Measurements from ENCODE around the gene ANKRD60.

The ANKRD60 gene, protein sequence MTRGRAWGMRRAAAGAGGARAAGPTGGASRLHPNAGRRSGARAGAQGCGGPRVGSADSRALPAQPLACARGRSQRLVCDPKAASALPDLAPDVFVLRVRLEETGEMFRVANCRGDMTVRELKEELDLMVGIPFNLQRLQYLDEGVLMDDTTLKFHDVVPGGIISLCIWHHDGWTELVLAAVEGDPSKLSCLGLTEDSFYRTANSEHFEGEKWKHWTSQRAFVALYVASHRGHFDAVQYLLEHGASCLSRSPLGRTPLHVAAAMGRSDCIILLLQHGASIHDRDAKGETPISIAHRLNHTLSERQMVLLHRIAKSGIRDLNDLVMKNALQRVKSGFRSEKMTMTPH

DNA sequence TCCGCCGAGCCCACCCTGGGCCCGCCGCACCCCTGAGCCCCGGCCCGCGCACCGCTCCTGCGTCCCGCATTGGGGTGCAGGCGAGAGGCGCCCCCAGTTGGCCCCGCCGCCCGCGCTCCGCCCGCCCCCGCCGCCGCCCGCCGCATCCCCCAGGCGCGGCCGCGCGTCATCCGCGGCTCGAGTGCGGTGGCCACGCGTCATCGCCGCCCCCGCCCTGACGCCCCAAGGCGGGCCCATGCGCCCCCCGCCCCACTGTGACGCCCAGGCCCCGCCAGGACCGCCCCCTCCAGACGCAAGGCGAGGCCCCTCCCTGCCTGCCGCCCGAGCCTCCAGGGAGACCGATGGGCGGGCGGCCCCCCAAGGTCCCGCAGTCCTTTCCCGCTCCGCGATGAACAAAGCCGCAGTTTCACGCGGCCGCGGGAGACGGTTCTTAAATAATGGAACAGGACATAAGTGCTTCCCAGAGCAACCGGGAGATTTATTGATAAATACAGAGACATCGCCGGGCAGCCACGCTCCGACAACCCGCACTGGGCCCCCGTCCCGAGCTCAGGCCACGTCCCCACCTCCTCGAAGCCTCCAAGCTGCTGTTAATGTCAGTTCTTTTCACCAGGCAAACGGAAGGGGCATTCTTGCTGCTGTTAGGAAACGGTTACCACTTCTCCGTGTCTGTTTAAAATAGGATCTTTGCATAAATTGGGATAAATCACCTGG is at the start of gene ANKRD60:
TSS of gene ANKRD60 (minus strand) at position 170 of the 714 bp plus-strand sequence. CDS start at position 170, 0 bp downstream.
- DNase-seq = no peak

DNA sequence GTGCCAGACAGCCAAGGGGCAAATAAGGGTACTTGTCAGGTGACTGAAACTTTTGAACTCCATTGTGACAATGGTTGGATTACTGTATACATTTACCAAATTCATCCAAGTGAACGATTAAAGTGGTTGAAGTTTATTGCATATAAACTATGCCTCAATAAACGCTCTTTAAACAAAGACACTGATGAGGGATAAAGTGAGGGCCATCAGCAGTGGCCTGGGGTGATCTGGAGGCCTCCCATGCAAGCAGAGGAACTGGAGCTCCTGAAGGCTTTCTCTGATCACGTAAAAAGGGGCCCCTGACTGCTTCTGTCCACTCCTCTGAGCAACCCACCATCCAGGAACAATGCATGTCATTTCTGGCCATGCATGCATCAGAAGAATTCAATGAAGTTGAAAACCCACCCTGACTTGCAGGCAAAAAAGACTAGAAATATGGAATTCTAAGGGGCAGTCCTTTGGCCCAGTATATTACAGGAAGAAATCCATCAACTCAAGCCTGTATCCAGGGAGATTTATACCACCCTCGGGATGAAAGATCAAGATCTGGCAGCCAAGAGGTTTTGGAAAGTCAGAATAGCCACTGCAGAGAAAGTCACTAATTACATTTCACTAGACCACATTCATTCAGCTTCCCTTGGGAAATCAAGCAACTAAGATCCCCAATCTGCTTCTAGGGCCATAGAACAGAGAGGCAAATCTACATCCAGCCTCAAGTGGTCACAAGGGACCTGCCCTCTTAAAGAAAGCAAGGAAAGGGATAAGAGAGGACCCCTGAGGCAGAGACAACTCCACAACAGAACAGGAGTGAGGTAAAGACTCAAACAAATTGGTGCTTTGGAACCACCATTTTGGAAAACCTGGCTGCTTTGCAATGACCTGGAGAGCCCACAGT is 49.4 kb upstream of the ANKRD60 start:
- no peak for DNase-seq

DNA sequence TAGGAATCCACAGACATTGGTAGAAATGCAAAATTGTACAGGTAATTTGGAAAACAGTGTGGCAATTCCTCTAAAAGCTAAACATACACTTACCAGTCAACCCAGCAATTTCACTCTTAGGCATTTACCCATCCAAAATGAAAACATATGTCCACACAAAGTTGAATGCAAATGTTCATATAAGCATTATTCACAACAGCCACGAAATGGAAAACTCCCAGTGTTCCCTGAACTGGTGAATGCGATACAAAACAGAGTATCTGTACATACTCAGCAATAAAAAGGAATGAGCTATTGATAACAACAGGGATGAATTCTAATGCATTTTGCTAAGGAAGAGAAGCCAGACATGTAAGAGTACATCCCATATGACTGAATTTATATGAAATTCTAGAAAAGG is 48.7 kb upstream of the ANKRD60 start:
- DNase-seq = no peak

DNA sequence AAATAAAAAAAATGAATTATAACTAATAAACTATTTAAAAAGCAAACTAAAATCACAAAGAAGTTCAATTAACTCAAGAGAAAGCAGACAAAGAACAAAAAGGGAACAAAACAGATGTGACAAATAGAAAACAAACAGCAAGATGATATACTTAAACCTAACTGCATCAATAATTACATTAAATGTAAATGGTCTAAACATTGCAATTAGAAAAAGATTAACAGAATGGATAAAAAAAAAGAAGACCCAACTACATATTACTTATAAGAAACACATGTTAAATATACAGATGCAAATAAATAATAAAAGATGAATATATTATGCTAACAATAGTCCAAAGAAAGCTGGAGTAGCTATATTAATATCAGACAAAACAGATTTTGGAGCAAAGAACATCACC is 45.9 kb upstream of the ANKRD60 start:
- no peak for DNase-seq

DNA sequence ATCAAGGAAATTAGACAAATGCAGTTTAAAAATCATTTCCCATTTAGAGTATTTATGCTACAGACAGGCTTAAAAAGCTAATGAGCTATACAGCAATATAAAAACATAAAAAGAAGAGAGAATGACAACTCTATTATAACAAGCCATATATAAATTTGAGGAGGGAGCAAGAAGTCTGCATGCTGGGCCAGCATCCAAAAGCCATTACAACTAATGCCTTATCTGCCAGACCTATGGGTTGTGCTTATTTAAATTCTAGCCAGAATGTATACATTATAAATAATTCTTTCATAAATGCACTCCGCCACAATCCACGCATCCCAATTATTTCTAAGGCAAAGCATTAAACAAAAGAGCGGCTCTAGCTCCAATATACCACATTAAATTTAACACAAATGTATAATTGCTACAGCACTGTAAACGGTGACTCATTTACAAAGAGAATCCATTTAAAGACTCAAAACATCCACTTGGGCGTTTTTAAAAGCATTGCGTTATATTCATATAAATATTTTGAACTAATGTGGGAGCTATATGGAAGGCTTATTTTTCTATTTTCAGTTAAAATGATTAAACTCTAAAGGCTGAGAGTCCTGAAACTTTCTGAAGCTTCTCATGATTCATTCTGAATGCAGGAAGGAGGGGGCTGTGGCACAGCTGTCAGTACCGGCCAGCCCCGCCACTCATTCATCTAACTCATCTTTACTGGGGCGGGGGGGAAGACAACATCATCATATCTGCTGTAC is 43.3 kb upstream of the ANKRD60 start:
- DNase-seq = no peak

DNA sequence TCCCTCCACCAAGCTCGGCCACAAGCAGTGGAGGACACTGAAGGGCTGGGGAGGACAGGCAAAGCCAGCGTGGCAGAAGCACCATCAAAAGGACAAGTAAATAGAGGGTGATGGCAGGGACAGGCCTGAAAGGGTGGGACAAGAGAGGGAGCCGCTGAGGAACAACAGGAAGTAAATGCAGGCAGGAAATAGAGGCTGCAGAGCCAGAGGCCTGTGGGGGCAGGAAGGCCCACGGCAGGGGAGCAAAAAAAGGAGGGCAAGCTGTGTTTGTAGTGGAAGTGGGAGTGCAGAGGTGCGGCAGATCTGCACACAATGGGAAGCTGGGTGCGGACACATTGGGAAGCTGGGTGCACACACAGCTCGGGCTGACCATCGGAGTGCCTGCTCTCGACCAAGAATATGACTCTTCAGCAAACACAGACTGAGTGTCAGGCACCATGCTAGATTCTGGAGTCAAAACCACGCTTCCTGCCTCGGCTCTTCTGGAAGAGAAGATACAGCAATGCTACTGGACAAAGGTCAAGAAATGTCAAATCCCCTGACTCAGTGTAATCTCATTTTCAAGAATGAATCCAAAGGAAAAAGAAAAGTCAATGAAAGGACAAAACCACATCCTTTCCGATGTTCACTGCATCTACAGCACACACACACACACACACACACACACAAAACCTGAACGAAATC is 40.6 kb upstream of the ANKRD60 start:
- no peak for DNase-seq

DNA sequence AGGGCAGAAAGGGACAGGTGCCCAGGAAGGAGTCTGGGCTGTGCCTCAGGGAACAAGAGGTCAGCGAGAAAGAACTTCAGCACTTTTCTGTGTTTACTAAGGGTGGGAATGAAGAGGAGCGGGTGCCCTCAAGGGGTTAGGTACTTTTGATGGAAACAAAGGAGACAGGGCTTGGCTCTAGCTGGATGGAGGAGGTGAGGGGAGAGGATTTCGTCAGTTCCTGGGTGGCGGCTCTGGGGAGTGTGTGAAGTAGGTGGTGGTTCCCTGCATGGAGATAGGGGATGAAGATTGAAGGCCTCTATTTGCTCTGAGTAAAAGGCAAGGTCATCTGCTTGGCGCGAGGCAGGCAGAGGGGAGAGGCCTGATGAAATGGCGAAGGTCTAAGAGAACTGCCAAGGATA is 40.0 kb upstream of the ANKRD60 start:
- DNase-seq = no peak

DNA sequence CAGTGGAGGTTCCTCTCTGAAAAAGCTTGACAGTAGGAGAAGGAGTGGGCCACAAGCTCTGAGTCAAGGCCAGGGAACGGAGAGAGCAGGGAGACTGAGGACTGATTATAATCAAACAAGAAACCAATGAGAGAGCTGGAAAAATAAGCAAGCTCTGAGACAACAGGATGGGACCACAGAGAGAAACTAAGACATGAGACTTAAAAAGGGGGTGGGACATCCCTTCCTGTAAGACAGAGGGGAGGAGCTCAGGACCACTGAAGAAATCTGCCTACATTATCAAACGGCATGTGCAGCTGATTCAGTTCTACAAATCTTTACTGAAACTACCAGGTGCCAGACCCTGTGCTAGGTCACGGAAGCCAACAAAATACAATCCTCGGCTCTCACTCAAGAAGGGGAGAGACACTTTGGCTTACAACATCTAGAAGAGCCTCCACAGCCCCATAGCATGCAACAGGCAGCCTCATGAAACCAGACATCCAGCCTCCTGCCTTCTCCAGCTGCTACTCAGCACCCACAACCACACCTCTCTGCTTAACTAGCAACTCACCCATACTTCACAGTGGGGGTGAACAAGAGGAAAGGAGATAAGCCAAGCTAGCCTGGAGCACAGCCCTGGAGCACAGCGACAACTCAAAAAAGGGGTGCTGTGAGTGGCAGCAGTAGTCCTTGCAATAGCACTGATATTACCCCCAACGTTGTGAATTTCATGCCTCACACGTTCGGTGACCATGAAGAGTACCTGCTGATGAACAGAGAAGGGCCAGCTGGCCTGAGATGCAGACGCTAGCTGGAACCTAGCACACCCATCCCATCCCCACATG is 39.1 kb upstream of the ANKRD60 start:
- no peak for DNase-seq

DNA sequence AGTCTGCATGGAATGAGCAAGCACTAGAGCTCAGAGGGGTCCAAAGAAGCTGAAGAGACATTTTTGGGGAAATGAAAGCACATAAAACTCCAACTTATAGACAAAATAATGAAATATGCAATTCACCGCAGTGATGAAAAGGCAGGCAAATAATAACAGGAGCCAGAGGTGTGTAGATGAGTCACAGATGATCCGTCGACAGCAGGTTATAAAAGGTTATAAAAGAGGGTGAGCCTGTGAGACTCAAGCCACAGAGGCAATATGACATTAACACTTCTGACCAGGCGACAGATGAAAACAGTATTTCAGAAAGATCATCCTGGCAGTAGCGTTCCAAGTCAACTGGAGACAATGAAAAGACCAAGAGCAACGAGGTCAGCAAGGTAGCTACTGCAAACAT is 35.8 kb upstream of the ANKRD60 start:
- no peak for DNase-seq

DNA sequence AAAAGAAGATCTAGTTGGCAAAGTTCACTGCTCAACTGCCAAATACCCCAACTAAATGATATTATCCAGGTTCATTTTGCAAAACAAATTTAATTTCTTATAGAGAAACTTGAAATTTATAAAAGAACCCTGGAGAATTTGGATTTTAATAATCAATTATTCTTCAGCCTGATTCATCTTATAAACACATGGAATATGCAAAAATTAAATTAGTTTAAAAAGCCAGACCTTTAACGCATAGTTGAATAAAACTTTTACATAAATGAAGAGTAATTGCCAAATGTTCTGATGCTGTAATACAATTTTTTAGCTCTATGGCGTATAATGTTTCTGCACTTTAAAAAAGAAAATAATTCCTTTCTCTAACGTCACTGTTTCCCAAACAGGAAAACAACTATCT is 33.2 kb upstream of the ANKRD60 start:
- DNase-seq = no peak

DNA sequence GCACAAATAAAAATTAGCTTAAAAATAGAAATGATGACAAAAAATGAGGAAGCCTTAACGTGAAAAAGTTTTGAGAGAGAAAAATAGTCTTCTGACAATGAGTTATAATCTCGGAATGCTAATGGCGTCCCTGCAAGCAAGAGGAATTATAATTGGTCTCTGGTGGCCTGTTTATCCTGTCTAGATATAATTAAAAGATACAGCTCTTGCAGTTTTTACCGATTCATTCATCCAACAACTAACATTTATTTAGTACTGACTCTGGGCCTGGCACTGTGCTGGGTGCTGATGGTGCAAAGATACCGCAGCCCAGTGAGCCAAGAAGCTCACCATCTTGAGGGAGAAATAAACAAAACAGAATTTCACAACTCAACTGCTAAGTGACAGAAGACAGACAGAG is 31.6 kb upstream of the ANKRD60 start:
- DNase-seq = no peak

DNA sequence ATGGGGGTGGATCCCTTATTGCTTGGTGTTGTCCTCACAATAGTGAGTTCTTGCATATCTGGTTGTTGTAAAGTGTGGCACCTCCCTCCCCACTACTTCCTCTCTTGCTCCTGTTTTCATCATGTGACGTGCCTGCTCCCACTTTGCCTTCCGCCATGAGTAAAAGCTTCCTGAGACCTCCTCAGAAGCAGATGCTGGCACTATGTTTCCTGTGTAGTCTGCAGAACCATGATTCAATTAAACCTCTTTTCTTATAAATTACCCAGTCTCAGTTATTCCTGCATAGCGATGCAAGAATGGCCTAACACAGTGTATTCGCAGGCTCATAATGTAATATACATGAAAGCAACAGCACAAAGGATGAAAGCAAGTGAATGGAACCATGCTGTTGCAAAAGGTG is 28.4 kb upstream of the ANKRD60 start:
- no peak for DNase-seq

DNA sequence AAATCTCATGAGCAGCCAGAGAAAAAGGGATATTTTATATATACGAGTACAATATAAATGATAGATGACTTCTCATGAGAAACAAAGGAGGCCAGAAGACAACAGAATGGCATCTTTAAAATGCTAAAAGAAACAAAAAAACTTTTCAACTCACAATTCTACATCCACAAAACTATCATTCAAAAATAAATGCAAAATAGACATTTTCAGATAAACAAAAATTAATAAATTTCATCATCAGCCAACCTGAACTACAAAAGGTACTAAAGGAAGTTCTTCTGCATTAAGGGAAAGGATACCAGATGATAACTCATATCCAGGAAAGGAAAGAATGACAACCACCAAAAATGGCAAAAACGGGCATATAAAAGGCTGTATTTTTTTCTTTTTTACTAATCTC is 27.9 kb upstream of the ANKRD60 start:
- DNase-seq = no peak

DNA sequence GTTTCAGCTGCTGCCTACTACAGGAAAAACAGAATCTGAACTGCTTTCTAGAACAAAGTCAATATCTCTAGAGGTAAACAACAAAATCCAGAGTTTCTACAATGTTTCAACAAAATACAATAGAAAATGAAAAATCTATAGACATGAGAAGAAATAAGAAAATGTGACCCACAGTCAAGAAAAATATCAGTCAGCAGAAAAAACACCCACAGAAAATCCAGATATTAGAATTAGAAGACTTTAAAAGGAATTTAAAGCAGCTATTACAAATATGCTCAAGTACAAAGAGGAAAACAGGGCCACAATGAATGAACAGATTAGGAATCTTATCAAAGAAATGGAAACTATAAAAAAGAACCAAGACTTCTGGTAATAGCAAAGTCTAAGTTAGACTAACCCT is 26.4 kb upstream of the ANKRD60 start:
- no peak for DNase-seq

DNA sequence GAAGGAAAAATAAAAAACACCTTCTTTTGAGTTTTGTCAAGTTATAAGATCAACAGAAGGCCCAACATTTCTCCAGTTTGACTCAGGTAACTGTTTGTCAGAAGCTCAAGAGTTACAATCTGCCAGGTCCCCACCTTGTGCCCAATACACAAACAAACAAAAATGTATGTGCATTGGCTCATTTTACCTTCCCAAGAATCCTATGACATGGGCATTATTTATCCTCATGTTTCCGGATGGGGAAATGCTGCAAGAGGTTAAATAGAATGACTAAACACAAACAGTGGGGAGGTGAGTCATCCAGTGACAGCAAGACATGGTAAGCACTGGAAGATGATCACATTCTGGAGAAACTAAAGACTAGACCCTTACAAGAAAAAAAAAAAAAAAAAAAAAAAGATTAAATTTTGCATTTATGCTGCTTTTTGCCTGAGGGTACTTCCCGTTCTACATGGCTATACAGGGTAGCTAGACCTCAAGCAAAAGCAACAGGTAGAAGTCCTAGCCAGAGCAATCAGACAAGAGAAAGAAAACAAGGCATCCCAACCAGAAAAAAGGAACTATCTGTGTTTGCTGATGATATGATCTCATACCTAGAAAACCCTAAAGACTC is 23.6 kb upstream of the ANKRD60 start:
- DNase-seq = peak; percentile 80 to 88

DNA sequence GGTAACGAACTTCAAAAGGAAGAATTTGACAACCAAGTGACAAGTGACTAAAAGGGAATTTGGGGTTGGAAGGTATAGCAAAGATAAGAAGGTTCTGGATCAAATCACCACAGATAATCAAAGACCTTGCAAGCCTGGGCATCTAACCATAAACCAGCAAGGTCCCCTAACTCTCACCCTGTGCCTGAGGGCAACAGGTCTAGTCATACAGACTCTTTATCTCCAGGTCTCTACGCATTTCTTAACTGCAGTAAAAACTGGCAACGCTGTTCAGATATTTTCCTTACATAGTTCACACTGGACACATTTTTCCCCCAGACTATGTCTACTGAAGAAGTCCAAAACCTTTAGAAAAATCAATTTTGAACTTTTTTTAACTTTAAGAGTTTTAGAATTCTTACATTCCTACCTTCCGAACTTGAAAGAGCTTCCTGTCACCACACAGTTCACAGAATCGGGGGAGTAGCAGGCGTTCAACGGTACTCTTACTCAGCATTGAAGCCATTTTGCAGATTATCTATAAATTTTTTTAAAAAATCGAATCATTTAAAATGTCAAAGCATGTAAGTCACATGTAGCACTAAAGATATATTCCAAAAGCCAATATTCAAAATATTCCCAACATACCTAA is 23.0 kb upstream of the ANKRD60 start:
- no peak for DNase-seq

DNA sequence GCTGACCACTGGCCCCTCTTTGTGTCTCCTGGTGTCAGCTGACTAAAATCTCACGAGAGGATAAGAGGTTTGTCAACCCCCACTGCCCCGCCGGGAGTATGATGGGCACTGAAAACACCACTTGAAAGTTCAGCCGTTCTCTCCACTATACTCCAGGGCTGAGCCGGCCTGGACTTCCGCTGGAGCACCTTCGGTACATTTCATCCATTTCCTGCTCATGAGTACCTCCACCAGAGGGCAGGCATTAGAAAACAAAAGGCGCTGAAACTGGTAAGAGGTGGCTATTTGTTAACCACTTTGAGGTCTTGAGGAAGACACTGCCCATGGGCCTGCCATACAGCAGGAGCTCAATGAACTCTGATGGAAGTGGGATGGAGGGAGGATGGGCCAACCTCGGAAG is 17.9 kb upstream of the ANKRD60 start:
- peak in 1 of 2 experiments; percentile 19 for DNase-seq

DNA sequence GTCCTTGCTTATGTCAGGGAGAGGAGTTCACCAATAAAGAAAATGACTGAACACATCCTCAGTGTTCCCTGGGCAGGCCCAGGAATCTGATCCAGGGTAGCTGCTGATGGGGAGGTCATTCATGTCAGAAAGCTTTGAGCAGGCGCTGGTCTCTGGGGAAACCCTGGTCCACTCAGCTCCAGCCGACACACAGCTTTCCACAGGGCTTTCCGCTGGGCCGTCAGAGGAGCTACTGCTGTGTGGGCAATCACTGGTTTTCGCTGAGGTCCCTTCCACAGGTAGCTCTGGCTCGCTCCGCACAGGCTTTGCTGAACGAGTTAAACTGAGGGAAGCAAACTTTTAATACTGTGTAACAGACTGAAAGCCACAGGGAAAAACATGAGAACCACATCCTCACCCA is 17.5 kb upstream of the ANKRD60 start:
- DNase-seq = no peak

DNA sequence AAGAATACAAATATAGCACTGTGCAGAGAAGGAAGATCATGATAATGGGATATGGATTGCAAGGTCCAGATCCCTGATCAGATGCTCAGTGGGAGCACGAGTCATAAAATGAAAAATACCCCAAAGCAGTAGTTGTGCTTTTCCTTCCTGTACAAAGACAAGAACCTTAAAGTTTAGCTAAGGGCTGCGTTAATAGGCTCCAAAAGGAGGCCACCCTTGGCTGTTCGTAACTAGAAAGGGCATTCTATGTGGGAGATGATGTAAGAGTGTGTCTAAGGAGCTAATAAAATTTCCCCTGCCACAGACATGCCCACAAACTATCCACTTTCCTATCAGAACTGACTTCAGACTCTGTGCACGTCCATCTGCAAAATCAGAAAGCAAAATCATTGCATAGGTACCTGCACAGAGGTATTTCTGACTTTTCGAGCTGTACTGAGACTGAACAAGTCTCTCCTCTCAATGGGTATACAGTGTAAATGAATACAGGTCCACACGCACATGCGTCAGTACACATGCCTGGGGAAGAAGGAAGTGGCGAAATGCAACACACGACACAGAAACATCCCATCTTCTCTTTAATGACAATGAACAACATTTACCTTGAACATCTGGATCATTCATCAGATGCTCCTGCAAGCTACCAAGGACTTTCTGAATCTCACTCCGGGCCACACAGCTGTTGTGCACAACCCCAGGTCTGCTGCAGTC is 16.9 kb upstream of the ANKRD60 start:
- DNase-seq = no peak
